ENCODE measurements around the gene ARAP1. TPM values are rescaled to one million over a fixed set of nuclear protein-coding genes. Genes with fewer than 3 reads are reported as not detected.

The ARAP1 gene
- total and polyA plus RNA-seq, 2 of the 8 experiments (the other 6 are each of a cell fraction or from before 2014, with no cell fraction given) = 25.7 to 61.6 TPM

DNA sequence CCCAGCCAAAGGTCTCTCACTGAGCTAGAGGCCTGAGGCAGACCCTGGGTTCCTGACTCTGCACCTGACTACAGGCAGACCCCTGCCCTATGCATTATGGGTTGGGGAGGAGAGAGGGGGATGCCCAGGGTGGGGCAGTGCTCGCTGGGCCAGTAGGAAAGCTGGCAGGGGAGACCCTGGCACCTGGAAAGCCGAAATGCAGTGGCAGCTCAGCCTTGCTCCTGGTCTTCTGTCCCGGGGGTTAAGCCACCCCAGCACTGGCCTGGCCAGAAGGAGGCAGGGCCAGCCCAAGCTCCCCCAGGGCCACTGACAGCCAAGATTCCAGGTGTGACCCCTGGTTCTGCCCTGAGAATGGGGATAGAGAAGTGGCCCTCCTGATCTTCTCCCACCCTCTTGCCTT is 5.4 kb downstream of the ARAP1 start:
- ChIA-PET CTCF (ENCODE audit: partially characterized antibody) (interaction anchor here (0.7 to 3.2 kb wide), 11 partner anchors 10 to 561 kb away, joined by 3 to 16 read pairs (median 4); partner anchors contain the start of gene STARD10), POLR2A (ENCODE audit: partially characterized antibody) (no interaction called here)
- no peak overlapping the region for H3K4me2 ChIP-seq (ENCODE audit: insufficient read depth in 1 of 2, low read depth in 2 of 2, low read length in 2 of 2)
- no peak overlapping the region for H2AK5ac ChIP-seq (ENCODE audit: low read depth, low read length)
- no peak overlapping the region for H3K4me3 ChIP-seq (ENCODE audit: extremely low read depth in 1 of 4, insufficient read depth in 2 of 4, low read depth in 3 of 4, low read length in 4 of 4)
- peak overlapping the region; percentile 56 for H2BK5ac ChIP-seq (ENCODE audit: low read depth, low read length)
- no peak overlapping the region for H3K4ac ChIP-seq (replicated peaks; ENCODE audit: insufficient read length, low read depth, low read length)
- H2BK15ac ChIP-seq (ENCODE audit: low read length) = no peak overlapping the region
- H3K9ac ChIP-seq (replicated peaks in 1 of 4; ENCODE audit: extremely low read depth in 1 of 4, low read depth in 3 of 4, low read length in 3 of 4) = no peak overlapping the region
- H3K9me3 ChIP-seq (ENCODE audit: insufficient read depth in 2 of 2, low read depth in 1 of 2, low read length in 1 of 2) = no peaks in the 10 kb centered on the region
- H3K79me1 ChIP-seq (ENCODE audit: low read depth, low read length) = peaks cover 27% of the 10 kb centered on the region
- no peak overlapping the region for H2AFZ ChIP-seq (ENCODE audit: low read length)
- H3K27me3 ChIP-seq (replicated peaks in 1 of 4; ENCODE audit: control insufficient read depth in 3 of 4, extremely low read depth in 1 of 4, insufficient read depth in 3 of 4, low read length in 3 of 4) = no peaks in the 10 kb centered on the region
- H3K14ac ChIP-seq (ENCODE audit: insufficient read length) = no peak overlapping the region
- no peak overlapping the region for H3K23ac ChIP-seq (ENCODE audit: insufficient read length)
- no peak overlapping the region for H2BK12ac ChIP-seq (ENCODE audit: low read depth, low read length)
- H4K5ac ChIP-seq (ENCODE audit: insufficient read length, low read depth, low read length) = no peak overlapping the region
- DNase-seq (ENCODE audit: low read depth in 1 of 2, low spot score in 2 of 2) (peak in 1 of 2 experiments; percentile 44), FAIRE-seq (no peak)
- 89% methylated on average over 3 of the region's 3 CpGs; no CpG with 5 or more reads in 1 of the 2 experiments for WGBS, 2 experiments (ENCODE audit: extremely low coverage in 1 of 2, insufficient coverage in 1 of 2, insufficient read length in 1 of 2, insufficient replicate concordance in 2 of 2, low coverage in 1 of 2, low lambda C conversion rate in 2 of 2, missing lambda C conversion rate in 1 of 2)
- no peaks in the 10 kb centered on the region for H3K36me3 ChIP-seq (ENCODE audit: control insufficient read depth in 2 of 4, insufficient read depth in 4 of 4, low read length in 3 of 4)
- H4K20me1 ChIP-seq (replicated peaks in 1 of 2; ENCODE audit: control insufficient read depth in 1 of 2, insufficient read depth in 2 of 2, low read length in 2 of 2) = peaks cover 16 to 38% of the 10 kb centered on the region in 2 experiments
- no peak overlapping the region for H4K91ac ChIP-seq (replicated peaks; ENCODE audit: insufficient read length, low read length)
- no peak overlapping the region for H4K8ac ChIP-seq (ENCODE audit: extremely low read depth, insufficient read depth, low read length)
- H2BK120ac ChIP-seq (replicated peaks; ENCODE audit: low read depth, low read length) = no peak overlapping the region
- H3K79me2 ChIP-seq (ENCODE audit: control insufficient read depth in 1 of 2, insufficient read depth in 2 of 2, low read length in 2 of 2) = peaks cover 4 to 73% of the 10 kb centered on the region in 2 experiments; a peak in 3 of 4 replicates
- H3K56ac ChIP-seq (replicated peaks; ENCODE audit: insufficient read length, low read depth, low read length) = no peak overlapping the region
- peaks cover 7 to 20% (median 10%) of the 10 kb centered on the region in 4 experiments for H3K4me1 ChIP-seq (replicated peaks in 1 of 4; ENCODE audit: control insufficient read depth in 3 of 4, insufficient read depth in 4 of 4, low read length in 3 of 4)
- H3K18ac ChIP-seq (ENCODE audit: extremely low read depth, low read length) = no peak overlapping the region
- peaks cover 7% of the 10 kb centered on the region; the same call in 1 of the 2 replicates for H3K23me2 ChIP-seq (ENCODE audit: low read depth, low read length)
- H2BK20ac ChIP-seq (ENCODE audit: low read length) = no peak overlapping the region
- TF ChIP-seq GABPA (IDR thresholded peaks at IDR 0.05; ENCODE audit: borderline replicate concordance, insufficient read depth, low read length) (no peak), BACH1 (IDR thresholded peaks at IDR 0.05; ENCODE audit: low read length) (no peak), TEAD4 (IDR thresholded peaks at IDR 0.05; ENCODE audit: low read depth, low read length) (no peak)
- TF ChIP-seq, protein P1, sequence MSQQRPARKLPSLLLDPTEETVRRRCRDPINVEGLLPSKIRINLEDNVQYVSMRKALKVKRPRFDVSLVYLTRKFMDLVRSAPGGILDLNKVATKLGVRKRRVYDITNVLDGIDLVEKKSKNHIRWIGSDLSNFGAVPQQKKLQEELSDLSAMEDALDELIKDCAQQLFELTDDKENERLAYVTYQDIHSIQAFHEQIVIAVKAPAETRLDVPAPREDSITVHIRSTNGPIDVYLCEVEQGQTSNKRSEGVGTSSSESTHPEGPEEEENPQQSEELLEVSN (IDR thresholded peaks at IDR 0.05) = no peak
- H3K27ac ChIP-seq (ENCODE audit: low read depth, low read length) = no peak overlapping the region

All from H1 (cell line).